ENCODE results near the gene KCNQ1. TPM values are rescaled to one million over a fixed set of nuclear protein-coding genes. Genes with fewer than 3 reads are reported as not detected.
A peak's percentile ranks its signal among the peaks of the same experiment; 100 is the strongest.

Gene KCNQ1
- polyA plus RNA-seq, 1 donor from 2014 or later: not detected

- no peaks in the 10 kb centered on the region for H3K27me3 ChIP-seq (ENCODE audit: insufficient read depth, low read depth, low read length)
Measured at GRCh38 chr11:2401436-2401984, 43.3 kb upstream of the KCNQ1 start.

GRCh38 chr11:2402106-2402505, 42.7 kb upstream of the KCNQ1 start:
- peak overlapping the region; percentile 99 for H3K4me2 ChIP-seq (ENCODE audit: low read length)
- no peak overlapping the region for H3K27ac ChIP-seq (ENCODE audit: low read length)
- no peaks in the 10 kb centered on the region for H3K27me3 ChIP-seq (ENCODE audit: insufficient read depth, low read depth, low read length)
- H4K20me1 ChIP-seq (ENCODE audit: insufficient read depth): no peaks in the 10 kb centered on the region
- H3K9me3 ChIP-seq (ENCODE audit: low read length): no peaks in the 10 kb centered on the region
- no peak overlapping the region for H3K9ac ChIP-seq (ENCODE audit: low read length)
- H3K9me2 ChIP-seq (ENCODE audit: insufficient read depth, low read length): no peaks in the 10 kb centered on the region
- no peaks in the 10 kb centered on the region for H3K36me3 ChIP-seq (ENCODE audit: insufficient read depth, low read length)
- no peaks in the 10 kb centered on the region for H3F3A ChIP-seq (ENCODE audit: insufficient read depth, low read length, poor library complexity, severe bottlenecking)
- H3K79me2 ChIP-seq (replicated peaks; ENCODE audit: insufficient read depth, low read length): peaks cover 13% of the 10 kb centered on the region
- H2AFZ ChIP-seq (ENCODE audit: low read depth, low read length): no peak overlapping the region
- H3K4me3 ChIP-seq (ENCODE audit: low read length): peak overlapping the region; percentile 86
- TF ChIP-seq CTCF (IDR thresholded peaks at IDR 0.05; ENCODE audit: poor library complexity, severe bottlenecking) (no peak), SMC3 (conservative IDR thresholded peaks at IDR 0.05; ENCODE audit: poor library complexity) (no peak), MXI1 (conservative IDR thresholded peaks at IDR 0.05; ENCODE audit: poor library complexity, severe bottlenecking) (no peak), EP300 (conservative IDR thresholded peaks at IDR 0.05; ENCODE audit: poor library complexity, severe bottlenecking) (no peak)
- TF ChIP-seq, protein P1, sequence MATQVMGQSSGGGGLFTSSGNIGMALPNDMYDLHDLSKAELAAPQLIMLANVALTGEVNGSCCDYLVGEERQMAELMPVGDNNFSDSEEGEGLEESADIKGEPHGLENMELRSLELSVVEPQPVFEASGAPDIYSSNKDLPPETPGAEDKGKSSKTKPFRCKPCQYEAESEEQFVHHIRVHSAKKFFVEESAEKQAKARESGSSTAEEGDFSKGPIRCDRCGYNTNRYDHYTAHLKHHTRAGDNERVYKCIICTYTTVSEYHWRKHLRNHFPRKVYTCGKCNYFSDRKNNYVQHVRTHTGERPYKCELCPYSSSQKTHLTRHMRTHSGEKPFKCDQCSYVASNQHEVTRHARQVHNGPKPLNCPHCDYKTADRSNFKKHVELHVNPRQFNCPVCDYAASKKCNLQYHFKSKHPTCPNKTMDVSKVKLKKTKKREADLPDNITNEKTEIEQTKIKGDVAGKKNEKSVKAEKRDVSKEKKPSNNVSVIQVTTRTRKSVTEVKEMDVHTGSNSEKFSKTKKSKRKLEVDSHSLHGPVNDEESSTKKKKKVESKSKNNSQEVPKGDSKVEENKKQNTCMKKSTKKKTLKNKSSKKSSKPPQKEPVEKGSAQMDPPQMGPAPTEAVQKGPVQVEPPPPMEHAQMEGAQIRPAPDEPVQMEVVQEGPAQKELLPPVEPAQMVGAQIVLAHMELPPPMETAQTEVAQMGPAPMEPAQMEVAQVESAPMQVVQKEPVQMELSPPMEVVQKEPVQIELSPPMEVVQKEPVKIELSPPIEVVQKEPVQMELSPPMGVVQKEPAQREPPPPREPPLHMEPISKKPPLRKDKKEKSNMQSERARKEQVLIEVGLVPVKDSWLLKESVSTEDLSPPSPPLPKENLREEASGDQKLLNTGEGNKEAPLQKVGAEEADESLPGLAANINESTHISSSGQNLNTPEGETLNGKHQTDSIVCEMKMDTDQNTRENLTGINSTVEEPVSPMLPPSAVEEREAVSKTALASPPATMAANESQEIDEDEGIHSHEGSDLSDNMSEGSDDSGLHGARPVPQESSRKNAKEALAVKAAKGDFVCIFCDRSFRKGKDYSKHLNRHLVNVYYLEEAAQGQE (IDR thresholded peaks at IDR 0.05; ENCODE audit: borderline replicate concordance): no peak

More at GRCh38 chr11:2401436-2401984, 43.3 kb upstream of the KCNQ1 start:
- H3K36me3 ChIP-seq (ENCODE audit: insufficient read depth, low read length): no peaks in the 10 kb centered on the region
- H3K9me2 ChIP-seq (ENCODE audit: insufficient read depth, low read length): no peaks in the 10 kb centered on the region
- no peaks in the 10 kb centered on the region for H4K20me1 ChIP-seq (ENCODE audit: insufficient read depth)
- H3F3A ChIP-seq (ENCODE audit: insufficient read depth, low read length, poor library complexity, severe bottlenecking): no peaks in the 10 kb centered on the region
- H3K9me3 ChIP-seq (ENCODE audit: low read length): no peaks in the 10 kb centered on the region
- peak overlapping the region; percentile 96 for H3K9ac ChIP-seq (ENCODE audit: low read length)
- no peak for TF ChIP-seq POLR2AphosphoS5 (IDR thresholded peaks at IDR 0.05)
- TF ChIP-seq, protein P1 (IDR thresholded peaks at IDR 0.05; ENCODE audit: borderline replicate concordance): peak; percentile 4
- TF ChIP-seq CTCF (IDR thresholded peaks at IDR 0.05; ENCODE audit: poor library complexity, severe bottlenecking): no peak
- no peak for TF ChIP-seq SMC3 (conservative IDR thresholded peaks at IDR 0.05; ENCODE audit: poor library complexity)
- peak overlapping the region; percentile 86 for H3K4me3 ChIP-seq (ENCODE audit: low read length)
- peak overlapping the region; percentile 85 for H3K27ac ChIP-seq (ENCODE audit: low read length)
- H2AFZ ChIP-seq (ENCODE audit: low read depth, low read length): no peak overlapping the region
- peaks cover 13% of the 10 kb centered on the region for H3K79me2 ChIP-seq (replicated peaks; ENCODE audit: insufficient read depth, low read length)
- peak overlapping the region; percentile 99 for H3K4me2 ChIP-seq (ENCODE audit: low read length)

Measured in neural cell (in vitro differentiated cells).